ENCODE data around the gene NOC3L.
A peak's percentile ranks its signal among the peaks of the same experiment; 100 is the strongest.
"Not testable (repeated sequence)": the region's sequence is repeated elsewhere in the genome, so short reads cannot be mapped to it uniquely, and the experiment has no call there.

The NOC3L gene

DNA sequence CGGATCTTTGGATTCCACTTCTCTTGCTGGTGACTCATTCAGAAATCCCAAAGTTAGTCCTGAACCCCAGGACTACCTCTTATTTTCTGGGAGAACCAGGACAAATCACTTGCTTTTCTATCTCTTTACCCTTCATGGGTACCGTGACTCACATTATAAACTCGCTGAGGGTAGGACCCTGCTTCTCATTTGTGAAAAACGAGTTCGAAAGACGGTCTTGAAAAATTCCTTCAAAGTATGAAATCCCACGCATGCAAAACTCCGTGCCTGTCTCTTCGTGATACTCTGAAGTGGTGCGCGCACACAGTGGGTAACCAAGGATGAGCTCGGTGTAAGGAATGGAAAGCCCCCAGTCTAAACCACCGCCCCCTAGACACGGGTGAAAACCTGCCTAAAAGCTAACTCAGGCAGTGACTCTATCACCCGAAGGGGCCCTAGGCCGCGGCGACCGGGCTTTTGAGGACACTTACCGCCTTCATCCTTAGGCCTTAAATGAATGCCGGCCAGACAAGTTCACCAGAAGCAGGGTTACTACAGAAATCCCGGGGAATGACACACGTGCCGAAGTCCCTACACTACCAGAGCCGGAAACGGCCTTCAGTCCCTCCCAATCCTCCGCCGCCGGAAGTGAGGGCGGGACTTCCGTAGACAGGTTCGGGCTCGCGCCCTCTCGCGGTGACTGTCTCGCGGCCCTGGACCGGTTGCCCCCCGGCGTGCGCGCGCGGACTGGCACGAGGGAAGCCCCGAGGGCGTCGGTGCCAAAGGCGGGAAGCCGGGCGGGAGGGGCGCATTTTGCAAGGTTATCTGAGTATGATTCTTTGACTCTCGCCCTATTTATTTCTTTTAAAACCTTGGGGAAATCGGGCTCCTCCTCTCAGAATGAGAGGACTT, at the start of gene NOC3L:
TSS of gene NOC3L (minus strand) at position 580 of the 891 bp plus-strand sequence. CDS start at position 479, 101 bp downstream.
- DNase-seq: peak; percentile 78 to 87

DNA sequence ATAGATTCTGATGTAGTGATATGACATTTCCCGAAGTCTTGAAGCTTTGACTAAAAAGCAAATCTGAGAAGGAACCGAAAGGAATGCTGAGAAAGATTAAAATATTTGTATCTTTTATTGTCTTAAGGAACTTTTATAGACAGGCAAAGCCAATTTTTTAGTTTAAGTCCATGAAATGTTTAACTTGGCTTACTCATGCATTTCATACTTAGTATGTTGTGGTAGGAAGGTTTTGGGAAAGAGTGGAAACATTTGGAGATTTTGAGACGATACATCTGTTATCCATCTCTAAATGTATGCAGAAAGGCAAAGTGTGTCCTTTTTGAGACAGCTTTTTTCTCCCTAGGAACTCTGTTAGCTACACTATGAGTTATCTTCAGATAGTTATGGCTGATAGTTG, 49.7 kb upstream of the NOC3L start:
- DNase-seq: no peak

DNA sequence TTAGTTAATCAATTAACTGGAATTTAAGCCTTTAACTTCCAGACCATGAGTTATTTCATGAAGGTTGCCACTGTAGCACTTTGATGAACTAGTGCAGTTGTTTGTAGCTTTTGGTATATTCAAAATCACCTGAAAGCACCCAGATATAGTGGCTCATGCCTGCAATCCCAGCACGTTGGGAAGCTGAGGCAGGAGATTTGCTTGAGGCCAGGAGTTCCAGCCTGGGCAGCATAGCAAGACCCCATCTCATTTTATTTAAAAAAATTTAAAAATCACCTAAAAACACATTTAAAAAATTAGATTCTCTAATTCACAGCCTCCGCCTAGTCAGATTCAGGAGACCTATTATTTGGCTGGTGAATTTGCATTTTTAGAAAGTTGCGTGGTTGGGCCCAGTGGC, 48.6 kb upstream of the NOC3L start:
- no peak for DNase-seq

- no peak for DNase-seq
Measured at GRCh38 chr10:94409021-94409657, 46.4 kb upstream of the NOC3L start.

GRCh38 chr10:94407668-94408067, 44.9 kb upstream of the NOC3L start:
- no peak for DNase-seq

DNA sequence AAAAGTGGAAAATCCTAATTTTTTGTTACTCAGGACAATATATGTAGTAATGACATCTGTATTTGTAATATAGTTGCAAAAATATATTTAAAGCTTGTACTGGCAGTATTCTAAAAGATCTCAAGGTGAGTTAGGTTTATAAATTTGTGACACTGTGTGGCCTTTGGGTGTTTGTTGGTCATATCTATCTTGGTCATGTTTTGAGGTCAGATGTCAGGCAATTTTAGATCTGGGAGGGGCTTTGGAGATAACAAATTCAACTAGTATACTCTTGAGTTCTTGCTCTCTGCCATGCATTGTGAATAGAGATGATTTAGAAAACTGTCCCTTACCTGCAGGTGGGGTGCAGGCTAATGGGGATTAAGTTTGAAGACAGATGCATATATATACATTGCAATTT, 42.7 kb upstream of the NOC3L start:
- DNase-seq: no peak

- DNase-seq: peak in 1 of 2 experiments; percentile 54
Measured at GRCh38 chr10:94403380-94404213, 40.9 kb upstream of the NOC3L start.

- no peak for DNase-seq
Measured at GRCh38 chr10:94402843-94403379, 40.2 kb upstream of the NOC3L start.

DNA sequence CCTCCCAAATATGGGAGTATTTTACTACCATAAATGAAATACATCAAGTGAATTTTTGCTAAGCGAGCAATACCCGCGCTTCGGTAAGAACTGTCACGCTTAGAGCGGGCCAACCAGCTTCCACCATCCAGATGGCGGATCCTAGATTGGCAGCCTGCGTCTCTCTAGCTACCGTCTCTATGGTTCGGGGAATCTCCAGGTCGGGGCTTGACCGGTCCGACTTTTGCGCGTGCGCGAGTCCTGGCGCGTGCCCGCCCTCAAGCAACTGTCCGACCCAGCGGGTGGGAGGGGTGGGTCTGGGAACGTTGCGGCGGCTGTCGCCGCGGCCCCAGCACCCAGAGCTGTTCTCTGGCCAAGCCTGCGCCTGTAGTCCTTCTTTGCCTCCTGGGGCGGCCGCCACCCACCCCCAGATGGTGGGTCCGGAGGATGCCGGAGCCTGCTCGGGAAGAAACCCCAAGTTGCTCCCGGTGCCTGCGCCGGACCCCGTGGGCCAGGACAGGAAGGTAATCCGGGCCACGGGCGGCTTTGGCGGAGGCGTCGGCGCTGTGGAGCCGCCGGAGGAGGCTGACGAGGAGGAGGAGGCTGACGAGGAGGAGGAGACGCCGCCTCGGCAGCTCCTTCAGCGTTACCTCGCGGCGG, 39.6 kb upstream of the NOC3L start, which contains the start of gene TBC1D12:
TSS of gene TBC1D12 (plus strand) at position 338 of the 639 bp plus-strand sequence. CDS start at position 411, 73 bp downstream.
- peak; percentile 83 to 94 for DNase-seq

- DNase-seq: no peak
Measured at GRCh38 chr10:94398762-94399161, 36.0 kb upstream of the NOC3L start.

DNA sequence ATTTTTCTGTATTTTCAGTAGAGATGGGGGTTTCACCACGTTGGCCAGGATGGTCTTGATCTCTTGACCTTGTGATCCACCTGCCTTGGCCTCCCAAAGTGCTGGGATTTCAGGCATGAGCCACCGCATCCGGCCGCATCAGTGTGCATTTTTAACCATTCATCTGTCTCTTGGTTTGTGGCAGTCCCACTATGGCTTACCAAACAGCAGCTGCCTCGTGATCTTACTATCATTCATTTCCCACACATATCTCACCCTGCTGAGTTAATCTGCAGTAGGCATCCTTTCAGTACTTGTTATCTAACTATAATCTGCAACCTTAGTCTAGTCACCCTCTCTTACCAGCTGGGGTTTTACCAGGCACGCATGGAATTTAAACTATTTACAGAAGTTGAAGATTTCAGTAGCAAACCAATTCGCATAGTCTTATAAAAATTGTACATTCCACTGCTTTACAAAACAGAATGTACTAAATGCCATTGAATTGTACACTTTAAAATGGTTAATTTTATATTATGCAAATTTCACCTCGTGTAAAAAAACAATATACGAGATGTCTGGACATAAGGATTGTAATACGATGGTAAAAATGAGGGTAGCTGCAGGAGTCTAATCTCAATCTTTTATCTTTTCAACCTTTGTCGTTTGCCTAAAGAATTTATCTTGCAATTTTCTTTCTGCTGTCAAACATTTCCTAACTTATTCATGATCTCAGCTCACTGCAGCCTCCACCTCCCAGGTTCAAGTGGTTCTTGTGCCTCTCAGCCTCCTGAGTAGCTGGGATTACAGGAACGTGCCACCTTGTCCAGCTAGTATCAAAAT, 35.0 kb upstream of the NOC3L start:
- peak in 1 of 2 experiments; percentile 68 for DNase-seq

DNA sequence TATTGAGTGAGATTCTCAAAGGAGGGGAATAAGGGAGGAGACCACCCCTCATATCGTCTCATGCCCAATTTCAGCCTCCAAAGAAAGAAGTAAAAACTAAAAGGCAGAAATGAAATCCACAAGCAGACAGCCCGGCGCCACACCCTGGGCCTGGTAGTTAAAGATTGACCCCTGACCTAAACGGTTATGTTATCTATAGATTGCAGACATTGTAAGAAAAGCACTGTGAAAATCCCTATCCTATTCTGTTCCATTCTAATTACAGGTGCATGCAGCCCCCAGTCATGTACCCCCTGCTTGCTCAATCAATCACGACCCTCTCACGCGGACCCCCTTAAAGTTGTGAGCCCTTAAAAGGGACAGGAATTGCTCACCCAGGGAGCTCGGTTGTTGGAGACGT, 29.4 kb upstream of the NOC3L start:
- not testable (repeated sequence) for DNase-seq

DNA sequence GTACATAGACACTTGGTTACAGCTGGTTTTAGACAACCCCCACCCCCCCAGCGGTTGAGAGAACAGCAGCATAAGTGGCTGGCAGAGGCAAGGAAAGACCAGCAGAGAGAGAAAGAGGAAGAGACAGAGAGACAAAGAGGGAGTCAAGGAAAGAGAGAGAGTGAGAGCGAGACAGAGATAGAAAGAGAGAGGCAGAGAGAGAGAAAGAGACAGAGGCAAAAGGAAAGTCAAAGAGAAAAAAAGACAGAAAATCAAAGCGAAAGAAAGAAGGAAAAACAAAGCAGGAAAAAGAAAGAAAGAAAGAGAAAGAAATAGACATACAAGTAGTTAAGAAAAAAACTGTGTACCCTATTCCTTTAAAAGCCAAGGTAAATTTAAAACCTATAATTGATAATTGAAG, 23.0 kb upstream of the NOC3L start:
- DNase-seq: not testable (repeated sequence)

- DNase-seq: no peak
Measured at GRCh38 chr10:94383530-94383929, 20.8 kb upstream of the NOC3L start.

DNA sequence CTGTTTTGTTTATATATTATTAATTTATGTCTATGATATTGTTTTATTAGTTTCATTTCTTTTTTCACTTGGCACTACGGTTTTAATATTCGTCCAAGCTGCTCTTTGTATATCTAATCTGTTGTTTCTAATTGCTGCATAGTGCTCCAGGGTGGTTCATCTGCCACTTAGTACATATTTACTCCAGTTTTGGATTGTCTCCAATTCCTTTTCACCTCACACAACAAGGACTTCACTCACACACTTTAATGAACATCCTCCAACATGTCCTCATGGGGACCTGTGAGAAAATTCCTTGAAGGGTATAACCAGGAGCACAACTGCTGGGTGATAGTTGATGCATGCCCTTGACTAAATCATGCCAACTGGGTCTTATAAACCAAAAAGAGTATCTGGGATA, 14.1 kb upstream of the NOC3L start:
- no peak for DNase-seq

DNA sequence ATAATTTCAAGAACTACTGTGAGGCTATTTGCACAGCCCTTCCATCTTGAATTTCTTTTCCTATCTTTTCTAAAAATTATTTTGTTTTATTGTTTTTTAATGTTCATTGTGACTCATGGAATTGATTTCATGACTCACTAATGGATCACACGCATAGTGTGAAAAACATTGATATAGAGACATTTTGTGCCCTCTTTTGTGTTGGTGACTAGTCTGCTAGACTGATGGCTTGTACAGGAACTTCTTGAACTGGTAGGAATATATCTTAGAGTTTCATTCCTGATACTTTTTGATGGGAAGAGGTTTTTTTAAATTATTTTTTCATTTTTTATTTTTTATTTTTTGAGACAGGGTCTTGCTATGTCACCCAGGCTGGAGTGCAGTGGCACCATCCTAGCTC, 12.6 kb upstream of the NOC3L start:
- DNase-seq: no peak

- DNase-seq: no peak
Measured at GRCh38 chr10:94370501-94370900, 7.8 kb upstream of the NOC3L start.

- no peak for DNase-seq
Measured at GRCh38 chr10:94366382-94366781, 3.6 kb upstream of the NOC3L start.

GRCh38 chr10:94364482-94364881, 1.7 kb upstream of the NOC3L start:
- DNase-seq: no peak

DNA sequence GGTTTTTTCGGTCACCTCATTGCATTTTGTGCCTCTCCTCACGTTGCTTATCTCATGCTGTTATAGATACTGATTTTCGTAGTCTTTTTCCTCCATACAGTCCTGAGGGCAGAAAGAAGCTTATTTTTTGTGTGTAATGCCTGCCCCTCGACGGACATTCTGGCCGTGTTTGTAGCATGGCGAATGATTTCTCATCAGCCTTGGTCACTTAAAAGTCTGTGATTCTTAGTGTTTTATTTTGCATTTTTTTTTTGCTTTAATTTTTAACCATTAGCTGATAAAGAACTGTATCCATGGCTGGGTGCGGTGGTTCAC, 469 bp upstream of the NOC3L start:
- DNase-seq: no peak

- peak in 1 of 2 experiments; percentile 31 for DNase-seq
Measured at GRCh38 chr10:94361171-94361794, 1.5 kb downstream of the NOC3L start.

Measured in SW 1271 (cell line).